ENCODE measurements around the gene ESF1.

- TF ChIP-seq, protein P1, sequence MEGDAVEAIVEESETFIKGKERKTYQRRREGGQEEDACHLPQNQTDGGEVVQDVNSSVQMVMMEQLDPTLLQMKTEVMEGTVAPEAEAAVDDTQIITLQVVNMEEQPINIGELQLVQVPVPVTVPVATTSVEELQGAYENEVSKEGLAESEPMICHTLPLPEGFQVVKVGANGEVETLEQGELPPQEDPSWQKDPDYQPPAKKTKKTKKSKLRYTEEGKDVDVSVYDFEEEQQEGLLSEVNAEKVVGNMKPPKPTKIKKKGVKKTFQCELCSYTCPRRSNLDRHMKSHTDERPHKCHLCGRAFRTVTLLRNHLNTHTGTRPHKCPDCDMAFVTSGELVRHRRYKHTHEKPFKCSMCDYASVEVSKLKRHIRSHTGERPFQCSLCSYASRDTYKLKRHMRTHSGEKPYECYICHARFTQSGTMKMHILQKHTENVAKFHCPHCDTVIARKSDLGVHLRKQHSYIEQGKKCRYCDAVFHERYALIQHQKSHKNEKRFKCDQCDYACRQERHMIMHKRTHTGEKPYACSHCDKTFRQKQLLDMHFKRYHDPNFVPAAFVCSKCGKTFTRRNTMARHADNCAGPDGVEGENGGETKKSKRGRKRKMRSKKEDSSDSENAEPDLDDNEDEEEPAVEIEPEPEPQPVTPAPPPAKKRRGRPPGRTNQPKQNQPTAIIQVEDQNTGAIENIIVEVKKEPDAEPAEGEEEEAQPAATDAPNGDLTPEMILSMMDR (tag by site-specific recombination; IDR thresholded peaks at IDR 0.05) = no peak
- TF ChIP-seq ZNF76 (tag by site-specific recombination; IDR thresholded peaks at IDR 0.05; ENCODE audit: borderline replicate concordance, low read depth) (no peak), GLI4 (tag by site-specific recombination; IDR thresholded peaks at IDR 0.05) (no peak), ZNF549 (tag by site-specific recombination; IDR thresholded peaks at IDR 0.05) (no peak), ZBTB20 (tag by site-specific recombination; IDR thresholded peaks at IDR 0.05) (no peak), ZFP41 (tag by site-specific recombination; IDR thresholded peaks at IDR 0.05; ENCODE audit: borderline replicate concordance) (no peak), PBX3 (CRISPR knock-in tag; IDR thresholded peaks at IDR 0.05) (no peak), ZNF624 (tag by site-specific recombination; IDR thresholded peaks at IDR 0.05) (no peak), ZFP3 (tag by site-specific recombination; IDR thresholded peaks at IDR 0.05; ENCODE audit: low read depth) (no peak)
- TF ChIP-seq, protein P2, sequence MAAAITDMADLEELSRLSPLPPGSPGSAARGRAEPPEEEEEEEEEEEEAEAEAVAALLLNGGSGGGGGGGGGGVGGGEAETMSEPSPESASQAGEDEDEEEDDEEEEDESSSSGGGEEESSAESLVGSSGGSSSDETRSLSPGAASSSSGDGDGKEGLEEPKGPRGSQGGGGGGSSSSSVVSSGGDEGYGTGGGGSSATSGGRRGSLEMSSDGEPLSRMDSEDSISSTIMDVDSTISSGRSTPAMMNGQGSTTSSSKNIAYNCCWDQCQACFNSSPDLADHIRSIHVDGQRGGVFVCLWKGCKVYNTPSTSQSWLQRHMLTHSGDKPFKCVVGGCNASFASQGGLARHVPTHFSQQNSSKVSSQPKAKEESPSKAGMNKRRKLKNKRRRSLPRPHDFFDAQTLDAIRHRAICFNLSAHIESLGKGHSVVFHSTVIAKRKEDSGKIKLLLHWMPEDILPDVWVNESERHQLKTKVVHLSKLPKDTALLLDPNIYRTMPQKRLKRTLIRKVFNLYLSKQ (tag by site-specific recombination; IDR thresholded peaks at IDR 0.05; ENCODE audit: borderline replicate concordance) = no peak
Observed at GRCh38 chr20:13749811-13750210, 34.9 kb downstream of the ESF1 start.
